Endothelial cell of umbilical vein (primary cell): ENCODE data around the gene PSMD5. TPM values are rescaled to one million over a fixed set of nuclear protein-coding genes. Genes with fewer than 3 reads are reported as not detected.

Source experiments
- BruUV-seq: library from RNA; stranded (reverse); fragments of 400-500 nt; replicated peaks from 2 replicates; lab custom pipeline; 2021; lab: Mats Ljungman, UMichigan
- CTCF ChIA-PET: fragments of 300-600, 350-600 bp; sonication (Branson Sonifier 250); formaldehyde crosslinking; loops from one replicate; lab custom pipeline; 2021; ENCODE audit warnings: antibody characterized with exemption, inconsistent platforms; lab: Charles Lee
- POLR2A ChIA-PET: fragments of 300-600, 350-600 bp; sonication (Branson Sonifier 250); formaldehyde crosslinking; loops from one replicate; lab custom pipeline; 2021; ENCODE audit warnings: antibody characterized with exemption, inconsistent platforms; lab: Charles Lee
- DNase-seq: peaks from one replicate; pipeline ENCODE4 v3.0.0-alpha.2; 2011; ENCODE audit warnings: low read depth, low spot score
- FAIRE-seq: peaks from 2 replicates; lab custom pipeline; 2011; peaks lifted over from hg19 to GRCh38; lab: Jason Lieb, UNC
- H2AFZ ChIP-seq: 2 replicates; pipeline ENCODE4 v1.6.0; 2012; ENCODE audit warnings: low read depth, low read length, control low read depth, inconsistent platforms
- H3K27ac ChIP-seq: 2 replicates; pipeline ENCODE4 v1.5.1; 2011; ENCODE audit warnings: low read depth, mild to moderate bottlenecking, control low read depth, low read length, moderate library complexity; ENCODE audit not compliant: insufficient read depth
- H3K27me3 ChIP-seq, 2 experiments: 2 replicates each; pipeline versions ENCODE4 v1.6.0 to v1.6.1; 2011; ENCODE audit warnings: low read length in 2 of 2, mixed read lengths in 1 of 2; ENCODE audit not compliant: control insufficient read depth in 2 of 2, insufficient read depth in 2 of 2
- H3K36me3 ChIP-seq, 2 experiments: 2 replicates in 1 of 2; 3 replicates in 1 of 2; pipeline ENCODE4 v1.5.1; 2011; ENCODE audit warnings: low read length in 2 of 2, mild to moderate bottlenecking in 1 of 2, moderate library complexity in 1 of 2; ENCODE audit not compliant: control insufficient read depth in 2 of 2, insufficient read depth in 2 of 2; ENCODE audit errors: extremely low read depth in 1 of 2
- H3K4me1 ChIP-seq: 3 replicates; pipeline ENCODE4 v1.5.1; 2011; ENCODE audit warnings: mild to moderate bottlenecking, low read length; ENCODE audit not compliant: control insufficient read depth, insufficient read depth; ENCODE audit errors: extremely low read depth
- H3K4me2 ChIP-seq: 2 replicates; pipeline ENCODE4 v1.6.1; 2011; ENCODE audit warnings: low read length, control low read depth, mixed read lengths; ENCODE audit not compliant: insufficient read depth
- H3K4me3 ChIP-seq, 3 experiments: fragments of 200-600 bp in 1 of 3; sonication (generic), shearing (Covaris generic) in 1 of 3; replicated peaks in 1 of 3; 2 replicates each; pipeline ENCODE4 v1.5.1; 2011 to 2016; ENCODE audit warnings: control low read depth in 3 of 3, low read length in 3 of 3, mild to moderate bottlenecking in 2 of 3, inconsistent platforms in 1 of 3, low read depth in 1 of 3, moderate library complexity in 1 of 3; ENCODE audit not compliant: insufficient read depth in 1 of 3
- H3K79me2 ChIP-seq: 2 replicates; pipeline ENCODE4 v1.6.0; 2012; ENCODE audit warnings: low read length, inconsistent platforms; ENCODE audit not compliant: control insufficient read depth, insufficient read depth
- H3K9ac ChIP-seq: replicated peaks from 2 replicates; pipeline ENCODE3; 2011; ENCODE audit warnings: low read length, control low read depth; ENCODE audit not compliant: insufficient read depth; ENCODE audit errors: extremely low read depth
- H3K9me1 ChIP-seq: replicated peaks from 3 replicates; pipeline ENCODE4 v1.6.0; 2011; ENCODE audit warnings: mild to moderate bottlenecking, low read length; ENCODE audit not compliant: control insufficient read depth, insufficient read depth; ENCODE audit errors: extremely low read depth
- H3K9me3 ChIP-seq: replicated peaks from 2 replicates; pipeline ENCODE4 v1.5.1; 2012; ENCODE audit warnings: low read length, inconsistent platforms; ENCODE audit not compliant: control insufficient read depth, insufficient read depth
- H4K20me1 ChIP-seq: replicated peaks from 2 replicates; pipeline ENCODE3; 2011; ENCODE audit warnings: mild to moderate bottlenecking, low read length; ENCODE audit not compliant: control insufficient read depth, insufficient read depth; ENCODE audit errors: extremely low read depth
- CTCF ChIP-seq, 2 donors: IDR thresholded peaks; 1 replicate in 1 of 2; 2 replicates in 1 of 2; pipeline ENCODE4 v1.5.1; 2011; ENCODE audit warnings: low read length in 2 of 2, mild to moderate bottlenecking in 2 of 2, moderate library complexity in 2 of 2, control low read depth in 1 of 2, inconsistent platforms in 1 of 2, low read depth in 1 of 2; ENCODE audit not compliant: insufficient read depth in 1 of 2; ENCODE audit errors: extremely low read depth in 1 of 2
- EZH2 ChIP-seq: IDR thresholded peaks from 2 replicates; pipeline ENCODE4 v1.6.1; 2012; ENCODE audit warnings: borderline replicate concordance, low read depth, mild to moderate bottlenecking, moderate library complexity, low read length, inconsistent platforms; ENCODE audit not compliant: severe bottlenecking
- FOS ChIP-seq: IDR thresholded peaks from 2 replicates; pipeline ENCODE4 v1.6.1; 2011; ENCODE audit warnings: mild to moderate bottlenecking, low read length, moderate library complexity, borderline replicate concordance; ENCODE audit not compliant: insufficient read depth
- GATA2 ChIP-seq: IDR thresholded peaks from 2 replicates; pipeline ENCODE4 v1.7.0; 2011; ENCODE audit warnings: low read depth, mild to moderate bottlenecking, moderate library complexity, mixed read lengths, low read length; ENCODE audit not compliant: insufficient read length, insufficient read depth
- JUN ChIP-seq: IDR thresholded peaks from 2 replicates; pipeline ENCODE4 v1.6.1; 2011; ENCODE audit warnings: borderline replicate concordance, low read depth; ENCODE audit not compliant: insufficient read length, insufficient read depth
- MAX ChIP-seq: IDR thresholded peaks from 2 replicates; pipeline ENCODE4 v1.6.1; 2011; ENCODE audit not compliant: insufficient read depth, insufficient read length
- MYC ChIP-seq: IDR thresholded peaks from one replicate; pipeline ENCODE4 v1.6.1; 2011; ENCODE audit warnings: mild to moderate bottlenecking, low read depth, low read length
- POLR2A ChIP-seq: IDR thresholded peaks from 2 replicates; pipeline ENCODE4 v1.6.1; 2012; ENCODE audit warnings: low read depth, mild to moderate bottlenecking, control low read depth, low read length
- POLR2AphosphoS5 ChIP-seq: IDR thresholded peaks from 2 replicates; pipeline ENCODE4 v1.6.1; 2012; ENCODE audit warnings: low read depth, mild to moderate bottlenecking, control low read depth, low read length, moderate library complexity; ENCODE audit not compliant: insufficient read depth
- dilution Hi-C: fragments of 300-500 bp; cut with MboI; formaldehyde crosslinking; loops from one replicate; pipeline ENCODE4 v1.15.0; 2019; ENCODE audit warnings: low sequenced_read_pairs; ENCODE audit not compliant: extremely low pct_ligation_motif_present
- intact Hi-C: fragments of 100-400 bp; cut with micrococcal nuclease; formaldehyde crosslinking; loops from one replicate; pipeline ENCODE4 v1.10.0; 2022
- polyA plus RNA-seq, 4 experiments: library from polyadenylated mRNA; depleted of rRNA in 3 of 4; stranded (reverse) in 3 of 4; unstranded in 1 of 4; fragments of >200 nt; gene quantifications; 2 replicates each; pipeline versions ENCODE4 v1.2.1 to v1.2.3, GENCODE V29; 2011 to 2012; ENCODE audit warnings: missing spikeins in 1 of 4
- total RNA-seq: library from RNA; stranded (reverse); gene quantifications from 2 replicates; pipeline ENCODE4 v1.2.3, GENCODE V29; 2021

The PSMD5 gene
- total and polyA plus RNA-seq, 2 donors (not counting 3 experiments of a cell fraction or from before 2014, with no cell fraction given): 20.4 to 70.2 TPM

- Histone ChIP-seq H3K9me1 (no peaks in the 10 kb centered on the region), H3K9ac (no peak overlapping the region), H3K79me2 (no peaks in the 10 kb centered on the region), H3K4me3 (no peak overlapping the region), H3K27ac (no peak overlapping the region), H2AFZ (no peak overlapping the region), H3K27me3 (no peaks in the 10 kb centered on the region), H3K9me3 (no peaks in the 10 kb centered on the region), H3K4me1 (no peaks in the 10 kb centered on the region), H3K4me2 (no peak overlapping the region), H3K36me3 (peaks cover 27 to 36% of the 10 kb centered on the region in 2 experiments), H4K20me1 (no peaks in the 10 kb centered on the region)
- dilution Hi-C loops: no loop called here
- ChIA-PET POLR2A (no interaction called here), CTCF (interaction anchor here (5.7 kb wide), 1 partner anchor 13 kb away, joined by 22 read pairs; no protein-coding TSS in a partner anchor)
- TF ChIP-seq CTCF (IDR thresholded peaks at IDR 0.05; ENCODE audit: extremely low read depth in 1 of 2, insufficient read depth in 1 of 2, low read depth in 1 of 2, low read length in 2 of 2) (no peak), GATA2 (no peak), MYC (no peak), POLR2AphosphoS5 (no peak), MAX (no peak), FOS (no peak), JUN (no peak), POLR2A (no peak), EZH2 (no peak)
- no TSS peak for BruUV-seq
- intact Hi-C loops: no loop called here
- DNase-seq (no peak), FAIRE-seq (no peak)
These were observed 17.4 kb upstream of the PSMD5 start for GRCh38 chr9:120860083-120860482.
